HepG2 (cell line): Measurements from ENCODE around the gene SMYD4. TPM values are rescaled to one million over a fixed set of nuclear protein-coding genes. Genes with fewer than 3 reads are reported as not detected.
A peak's percentile ranks its signal among the peaks of the same experiment; 100 is the strongest.

ENCODE experiments used
- HDAC1 ChIP-seq: sonication (generic); formaldehyde crosslinking; IDR thresholded peaks from 2 replicates; pipeline ENCODE4 v1.5.1; 2020; ENCODE audit warnings: mild to moderate bottlenecking, missing genetic modification reagents
- MTA3 ChIP-seq: sonication (generic); formaldehyde crosslinking; IDR thresholded peaks from 2 replicates; pipeline ENCODE4 v1.4.0; 2020; ENCODE audit warnings: missing genetic modification reagents
- NR2F6 ChIP-seq, 2 experiments: IDR thresholded peaks; 2 replicates each; pipeline ENCODE4 v1.6.1; 2016; ENCODE audit warnings: antibody characterized with exemption in 1 of 2, mild to moderate bottlenecking in 1 of 2
- ZNF17 ChIP-seq: sonication (generic); formaldehyde crosslinking; IDR thresholded peaks from 2 replicates; pipeline ENCODE4 v1.5.0; 2020; ENCODE audit warnings: mild to moderate bottlenecking, missing genetic modification reagents
- ZNF3 ChIP-seq: IDR thresholded peaks from 2 replicates; pipeline ENCODE4 v1.7.0; 2017; ENCODE audit warnings: inconsistent platforms
- ZNF33B ChIP-seq: sonication (generic); formaldehyde crosslinking; IDR thresholded peaks from 2 replicates; pipeline ENCODE4 v1.5.1; 2020; ENCODE audit warnings: mild to moderate bottlenecking, missing genetic modification reagents
- ZNF747 ChIP-seq: sonication (generic); formaldehyde crosslinking; IDR thresholded peaks from 2 replicates; pipeline ENCODE4 v1.8.1; 2023; ENCODE audit warnings: missing genetic modification reagents, mild to moderate bottlenecking, borderline replicate concordance
- polyA plus RNA-seq, 8 experiments: library from polyadenylated mRNA; depleted of rRNA in 3 of 8; stranded (reverse) in 7 of 8; unstranded in 1 of 8; fragments of >200 nt; fragmentation: Illumina TruSeq in 4 of 8; extraction: Trizol in 4 of 8; gene quantifications; 2 replicates each; pipeline versions ENCODE4 v1.2.1 to v1.2.3, GENCODE V29; 2011 to 2016; ENCODE audit warnings: low read depth in 4 of 8, missing spikeins in 1 of 8, mixed read lengths in 1 of 8; ENCODE audit not compliant: insufficient read depth in 1 of 8
- total RNA-seq, 5 experiments: library from RNA; depleted of rRNA; stranded (reverse); fragments of >200 nt; fragmentation: Illumina TruSeq; extraction: Trizol; gene quantifications; 2 replicates each; pipeline ENCODE4 v1.2.3, GENCODE V29; 2016; ENCODE audit warnings: low read depth in 1 of 5
- TF ChIP-seq, protein P1 (sequence below): sonication (generic); formaldehyde crosslinking; IDR thresholded peaks from 2 replicates; pipeline ENCODE4 v1.5.0; 2020; ENCODE audit warnings: missing genetic modification reagents, mild to moderate bottlenecking, borderline replicate concordance
- TF ChIP-seq, protein P2 (sequence below), 2 experiments: sonication (generic) in 1 of 2; formaldehyde crosslinking in 1 of 2; IDR thresholded peaks; 2 replicates each; pipeline versions ENCODE4 v1.5.1 to v1.6.1; 2011 to 2020; ENCODE audit warnings: borderline replicate concordance in 1 of 2, low read depth in 1 of 2, low read length in 1 of 2, mild to moderate bottlenecking in 1 of 2, missing genetic modification reagents in 1 of 2, moderate library complexity in 1 of 2
- TF ChIP-seq, protein P3 (sequence below): sonication (generic); formaldehyde crosslinking; IDR thresholded peaks from 2 replicates; pipeline ENCODE4 v1.4.0; 2020; ENCODE audit warnings: missing genetic modification reagents
- TF ChIP-seq, protein P4 (sequence below): sonication (generic); formaldehyde crosslinking; IDR thresholded peaks from 2 replicates; pipeline ENCODE4 v1.8.0; 2022; ENCODE audit warnings: missing genetic modification reagents, mild to moderate bottlenecking, moderate library complexity, borderline replicate concordance
- TF ChIP-seq, protein P5 (sequence below): sonication (generic); formaldehyde crosslinking; IDR thresholded peaks from 2 replicates; pipeline ENCODE4 v1.4.0; 2020; ENCODE audit warnings: mild to moderate bottlenecking, missing genetic modification reagents, borderline replicate concordance
- TF ChIP-seq, protein P6 (sequence below): IDR thresholded peaks from 2 replicates; pipeline ENCODE4 v1.6.1; 2016; ENCODE audit warnings: missing compliant biosample characterization, missing genetic modification reagents, borderline replicate concordance
- TF ChIP-seq, protein P7 (sequence below): sonication (generic); formaldehyde crosslinking; IDR thresholded peaks from 2 replicates; pipeline ENCODE4 v1.8.1; 2023; ENCODE audit warnings: mild to moderate bottlenecking, moderate library complexity, missing genetic modification reagents

SMYD4 gene
- total and polyA plus RNA-seq, 2 of the 13 experiments (the other 11 are each of a cell fraction or from before 2014, with no cell fraction given), result 7.4 to 11.3 TPM

DNA sequence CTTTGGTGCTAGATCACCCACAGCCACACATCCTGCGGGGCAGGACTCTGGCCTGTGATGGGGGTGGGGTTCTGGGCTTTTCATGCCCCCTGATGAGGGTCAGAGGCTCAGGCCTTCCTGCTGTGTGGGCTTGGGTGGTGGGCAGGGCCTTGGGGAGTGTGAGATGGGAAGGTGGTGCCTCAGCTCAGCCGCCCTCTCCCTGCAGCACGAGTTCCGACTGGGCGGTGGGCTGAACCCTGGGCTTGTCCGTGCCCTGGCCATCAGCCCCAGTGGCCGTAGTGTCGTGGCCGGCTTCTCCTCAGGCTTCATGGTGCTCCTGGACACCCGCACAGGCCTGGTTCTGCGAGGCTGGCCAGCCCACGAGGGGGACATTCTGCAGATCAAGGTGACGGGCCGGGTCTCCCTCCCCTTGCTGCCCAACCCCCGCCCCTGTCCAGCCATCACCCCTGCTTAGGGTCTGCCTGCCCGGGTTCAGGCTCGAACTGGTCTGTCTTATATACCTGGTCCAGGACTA, 93.8 kb downstream of the SMYD4 start (continued):
- TF ChIP-seq, protein P1, sequence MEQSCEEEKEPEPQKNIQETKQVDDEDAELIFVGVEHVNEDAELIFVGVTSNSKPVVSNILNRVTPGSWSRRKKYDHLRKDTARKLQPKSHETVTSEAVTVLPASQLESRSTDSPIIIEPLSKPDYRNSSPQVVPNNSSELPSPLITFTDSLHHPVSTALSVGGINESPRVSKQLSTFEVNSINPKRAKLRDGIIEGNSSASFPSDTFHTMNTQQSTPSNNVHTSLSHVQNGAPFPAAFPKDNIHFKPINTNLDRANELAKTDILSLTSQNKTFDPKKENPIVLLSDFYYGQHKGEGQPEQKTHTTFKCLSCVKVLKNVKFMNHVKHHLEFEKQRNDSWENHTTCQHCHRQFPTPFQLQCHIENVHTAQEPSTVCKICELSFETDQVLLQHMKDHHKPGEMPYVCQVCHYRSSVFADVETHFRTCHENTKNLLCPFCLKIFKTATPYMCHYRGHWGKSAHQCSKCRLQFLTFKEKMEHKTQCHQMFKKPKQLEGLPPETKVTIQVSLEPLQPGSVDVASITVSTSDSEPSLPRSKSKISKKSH (CRISPR knock-in tag), result no peak
- TF ChIP-seq, protein P2, sequence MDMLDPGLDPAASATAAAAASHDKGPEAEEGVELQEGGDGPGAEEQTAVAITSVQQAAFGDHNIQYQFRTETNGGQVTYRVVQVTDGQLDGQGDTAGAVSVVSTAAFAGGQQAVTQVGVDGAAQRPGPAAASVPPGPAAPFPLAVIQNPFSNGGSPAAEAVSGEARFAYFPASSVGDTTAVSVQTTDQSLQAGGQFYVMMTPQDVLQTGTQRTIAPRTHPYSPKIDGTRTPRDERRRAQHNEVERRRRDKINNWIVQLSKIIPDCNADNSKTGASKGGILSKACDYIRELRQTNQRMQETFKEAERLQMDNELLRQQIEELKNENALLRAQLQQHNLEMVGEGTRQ (IDR thresholded peaks at IDR 0.05; ENCODE audit: low read depth, low read length), result no peak
- TF ChIP-seq, protein P2 (CRISPR knock-in tag; IDR thresholded peaks at IDR 0.05; ENCODE audit: borderline replicate concordance), result no peak
- TF ChIP-seq ZNF747 (CRISPR knock-in tag) (no peak; the same call in 1 of the 2 replicates), NR2F6 (IDR thresholded peaks at IDR 0.05) (no peak), NR2F6 (CRISPR knock-in tag; IDR thresholded peaks at IDR 0.05) (no peak; the same call in 1 of the 2 replicates), ZNF3 (CRISPR knock-in tag) (no peak), MTA3 (CRISPR knock-in tag) (no peak), ZNF33B (peak; percentile 31; the same call in 1 of the 2 replicates), ZNF17 (CRISPR knock-in tag) (no peak), HDAC1 (CRISPR knock-in tag) (no peak)
- TF ChIP-seq, protein P3, sequence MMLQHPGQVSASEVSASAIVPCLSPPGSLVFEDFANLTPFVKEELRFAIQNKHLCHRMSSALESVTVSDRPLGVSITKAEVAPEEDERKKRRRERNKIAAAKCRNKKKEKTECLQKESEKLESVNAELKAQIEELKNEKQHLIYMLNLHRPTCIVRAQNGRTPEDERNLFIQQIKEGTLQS (CRISPR knock-in tag), result no peak
- TF ChIP-seq, protein P4, sequence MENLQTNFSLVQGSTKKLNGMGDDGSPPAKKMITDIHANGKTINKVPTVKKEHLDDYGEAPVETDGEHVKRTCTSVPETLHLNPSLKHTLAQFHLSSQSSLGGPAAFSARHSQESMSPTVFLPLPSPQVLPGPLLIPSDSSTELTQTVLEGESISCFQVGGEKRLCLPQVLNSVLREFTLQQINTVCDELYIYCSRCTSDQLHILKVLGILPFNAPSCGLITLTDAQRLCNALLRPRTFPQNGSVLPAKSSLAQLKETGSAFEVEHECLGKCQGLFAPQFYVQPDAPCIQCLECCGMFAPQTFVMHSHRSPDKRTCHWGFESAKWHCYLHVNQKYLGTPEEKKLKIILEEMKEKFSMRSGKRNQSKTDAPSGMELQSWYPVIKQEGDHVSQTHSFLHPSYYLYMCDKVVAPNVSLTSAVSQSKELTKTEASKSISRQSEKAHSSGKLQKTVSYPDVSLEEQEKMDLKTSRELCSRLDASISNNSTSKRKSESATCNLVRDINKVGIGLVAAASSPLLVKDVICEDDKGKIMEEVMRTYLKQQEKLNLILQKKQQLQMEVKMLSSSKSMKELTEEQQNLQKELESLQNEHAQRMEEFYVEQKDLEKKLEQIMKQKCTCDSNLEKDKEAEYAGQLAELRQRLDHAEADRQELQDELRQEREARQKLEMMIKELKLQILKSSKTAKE (CRISPR knock-in tag), result no peak
- TF ChIP-seq, protein P5, sequence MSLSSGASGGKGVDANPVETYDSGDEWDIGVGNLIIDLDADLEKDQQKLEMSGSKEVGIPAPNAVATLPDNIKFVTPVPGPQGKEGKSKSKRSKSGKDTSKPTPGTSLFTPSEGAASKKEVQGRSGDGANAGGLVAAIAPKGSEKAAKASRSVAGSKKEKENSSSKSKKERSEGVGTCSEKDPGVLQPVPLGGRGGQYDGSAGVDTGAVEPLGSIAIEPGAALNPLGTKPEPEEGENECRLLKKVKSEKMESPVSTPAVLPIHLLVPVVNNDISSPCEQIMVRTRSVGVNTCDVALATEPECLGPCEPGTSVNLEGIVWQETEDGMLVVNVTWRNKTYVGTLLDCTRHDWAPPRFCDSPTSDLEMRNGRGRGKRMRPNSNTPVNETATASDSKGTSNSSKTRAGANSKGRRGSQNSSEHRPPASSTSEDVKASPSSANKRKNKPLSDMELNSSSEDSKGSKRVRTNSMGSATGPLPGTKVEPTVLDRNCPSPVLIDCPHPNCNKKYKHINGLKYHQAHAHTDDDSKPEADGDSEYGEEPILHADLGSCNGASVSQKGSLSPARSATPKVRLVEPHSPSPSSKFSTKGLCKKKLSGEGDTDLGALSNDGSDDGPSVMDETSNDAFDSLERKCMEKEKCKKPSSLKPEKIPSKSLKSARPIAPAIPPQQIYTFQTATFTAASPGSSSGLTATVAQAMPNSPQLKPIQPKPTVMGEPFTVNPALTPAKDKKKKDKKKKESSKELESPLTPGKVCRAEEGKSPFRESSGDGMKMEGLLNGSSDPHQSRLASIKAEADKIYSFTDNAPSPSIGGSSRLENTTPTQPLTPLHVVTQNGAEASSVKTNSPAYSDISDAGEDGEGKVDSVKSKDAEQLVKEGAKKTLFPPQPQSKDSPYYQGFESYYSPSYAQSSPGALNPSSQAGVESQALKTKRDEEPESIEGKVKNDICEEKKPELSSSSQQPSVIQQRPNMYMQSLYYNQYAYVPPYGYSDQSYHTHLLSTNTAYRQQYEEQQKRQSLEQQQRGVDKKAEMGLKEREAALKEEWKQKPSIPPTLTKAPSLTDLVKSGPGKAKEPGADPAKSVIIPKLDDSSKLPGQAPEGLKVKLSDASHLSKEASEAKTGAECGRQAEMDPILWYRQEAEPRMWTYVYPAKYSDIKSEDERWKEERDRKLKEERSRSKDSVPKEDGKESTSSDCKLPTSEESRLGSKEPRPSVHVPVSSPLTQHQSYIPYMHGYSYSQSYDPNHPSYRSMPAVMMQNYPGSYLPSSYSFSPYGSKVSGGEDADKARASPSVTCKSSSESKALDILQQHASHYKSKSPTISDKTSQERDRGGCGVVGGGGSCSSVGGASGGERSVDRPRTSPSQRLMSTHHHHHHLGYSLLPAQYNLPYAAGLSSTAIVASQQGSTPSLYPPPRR, result no peak
- TF ChIP-seq, protein P6, sequence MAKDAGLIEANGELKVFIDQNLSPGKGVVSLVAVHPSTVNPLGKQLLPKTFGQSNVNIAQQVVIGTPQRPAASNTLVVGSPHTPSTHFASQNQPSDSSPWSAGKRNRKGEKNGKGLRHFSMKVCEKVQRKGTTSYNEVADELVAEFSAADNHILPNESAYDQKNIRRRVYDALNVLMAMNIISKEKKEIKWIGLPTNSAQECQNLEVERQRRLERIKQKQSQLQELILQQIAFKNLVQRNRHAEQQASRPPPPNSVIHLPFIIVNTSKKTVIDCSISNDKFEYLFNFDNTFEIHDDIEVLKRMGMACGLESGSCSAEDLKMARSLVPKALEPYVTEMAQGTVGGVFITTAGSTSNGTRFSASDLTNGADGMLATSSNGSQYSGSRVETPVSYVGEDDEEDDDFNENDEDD, result no peak
- TF ChIP-seq, protein P7, sequence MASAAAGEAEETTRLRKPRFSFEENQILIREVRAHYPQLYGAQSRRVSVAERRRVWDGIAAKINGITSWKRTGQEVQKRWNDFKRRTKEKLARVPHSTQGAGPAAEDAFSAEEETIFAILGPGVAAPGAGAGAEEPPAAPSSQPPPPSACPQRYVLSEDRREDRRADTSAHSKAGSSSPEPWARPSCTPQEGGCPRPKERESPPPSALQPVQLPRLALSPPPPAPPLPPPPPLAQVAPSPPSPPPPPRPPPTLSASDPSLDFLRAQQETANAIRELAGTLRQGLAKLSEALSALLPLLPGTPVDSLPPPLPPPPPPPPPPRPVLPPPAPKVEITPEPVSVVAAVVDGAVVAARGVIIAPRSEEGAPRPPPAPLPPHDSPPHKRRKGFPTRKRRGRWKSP, result no peak
